Amniotic epithelial cell (primary cell): ENCODE data around the gene PDLIM1.
"Not testable (repeated sequence)": the region's sequence is repeated elsewhere in the genome, so short reads cannot be mapped to it uniquely, and the experiment has no call there.

Experiments
- DNase-seq: peaks from one replicate; pipeline ENCODE4 v3.0.0-alpha.2; 2010; ENCODE audit warnings: low read depth

Gene PDLIM1

GRCh38 chr10:95240811-95241210, 50.0 kb downstream of the PDLIM1 start:
- no peak for DNase-seq

GRCh38 chr10:95240096-95240495, 50.7 kb downstream of the PDLIM1 start:
- not testable (repeated sequence) for DNase-seq

- DNase-seq: peak; percentile 5
Observed at GRCh38 chr10:95237376-95238170, 53.2 kb downstream of the PDLIM1 start.

GRCh38 chr10:95236068-95236903, 54.5 kb downstream of the PDLIM1 start:
- DNase-seq: peak; percentile 71

- no peak for DNase-seq
Observed at GRCh38 chr10:95235676-95236067, 55.1 kb downstream of the PDLIM1 start.

- no peak for DNase-seq
Observed at GRCh38 chr10:95234951-95235350, 55.9 kb downstream of the PDLIM1 start.

- DNase-seq: no peak
Observed at GRCh38 chr10:95233377-95234034, 57.3 kb downstream of the PDLIM1 start.

- DNase-seq: not testable (repeated sequence)
Observed at GRCh38 chr10:95230677-95231586, 59.9 kb downstream of the PDLIM1 start.

GRCh38 chr10:95229724-95230627, 60.8 kb downstream of the PDLIM1 start:
- peak; percentile 97 for DNase-seq

GRCh38 chr10:95228934-95229723, 61.7 kb downstream of the PDLIM1 start:
- not testable (repeated sequence) for DNase-seq

GRCh38 chr10:95225136-95225535, 65.7 kb downstream of the PDLIM1 start:
- DNase-seq: no peak

GRCh38 chr10:95221124-95221523, 69.7 kb downstream of the PDLIM1 start:
- DNase-seq: peak; percentile 42

GRCh38 chr10:95220539-95220938, 70.3 kb downstream of the PDLIM1 start:
- DNase-seq: no peak

- DNase-seq: no peak
Observed at GRCh38 chr10:95217476-95217875, 73.3 kb downstream of the PDLIM1 start.

GRCh38 chr10:95214793-95215192, 76.0 kb downstream of the PDLIM1 start:
- DNase-seq: no peak

- DNase-seq: no peak
Observed at GRCh38 chr10:95214369-95214768, 76.4 kb downstream of the PDLIM1 start.

GRCh38 chr10:95211606-95212279, 79.1 kb downstream of the PDLIM1 start:
- DNase-seq: no peak

- no peak for DNase-seq
Observed at GRCh38 chr10:95209509-95210127, 81.2 kb downstream of the PDLIM1 start.
